ENCODE measurements around the gene ARF3. TPM values are rescaled to one million over a fixed set of nuclear protein-coding genes. Genes with fewer than 3 reads are reported as not detected.

Gene ARF3
- total RNA-seq (229 TPM), polyA plus RNA-seq (ENCODE audit: insufficient read depth, low read depth, low replicate concordance) (111 TPM)
- long read RNA-seq, donor 1, full-length matches to known transcripts, result 17 of 17 reads
- long read RNA-seq, donor 1, partial matches to known transcripts, result 0 of 17 reads
- long read RNA-seq, donor 1, other reads (novel, unspliced or antisense), result 0 of 17 reads
- long read RNA-seq, donor 2, full-length matches to known transcripts, result 37 of 37 reads
- long read RNA-seq, donor 2, partial matches to known transcripts, result 0 of 37 reads
- long read RNA-seq, donor 2, other reads (novel, unspliced or antisense), result 0 of 37 reads
- long read RNA-seq, donor 3, full-length matches to known transcripts, result 27 of 27 reads
- long read RNA-seq, donor 3, partial matches to known transcripts, result 0 of 27 reads
- long read RNA-seq, donor 3, other reads (novel, unspliced or antisense), result 0 of 27 reads
- long read RNA-seq, donor 4, full-length matches to known transcripts, result 36 of 36 reads
- long read RNA-seq, donor 4, partial matches to known transcripts, result 0 of 36 reads
- long read RNA-seq, donor 4, other reads (novel, unspliced or antisense), result 0 of 36 reads
- long read RNA-seq, donor 5, result 0 reads
- long read RNA-seq, donor 6, full-length matches to known transcripts, result 25 of 25 reads
- long read RNA-seq, donor 6, partial matches to known transcripts, result 0 of 25 reads
- long read RNA-seq, donor 6, other reads (novel, unspliced or antisense), result 0 of 25 reads
- long read RNA-seq, donor 7, full-length matches to known transcripts, result 25 of 64 reads
- long read RNA-seq, donor 7, partial matches to known transcripts, result 0 of 64 reads
- long read RNA-seq, donor 7, other reads (novel, unspliced or antisense), result 39 of 64 reads
- long read RNA-seq, donor 8, full-length matches to known transcripts, result 19 of 19 reads
- long read RNA-seq, donor 8, partial matches to known transcripts, result 0 of 19 reads
- long read RNA-seq, donor 8, other reads (novel, unspliced or antisense), result 0 of 19 reads
- long read RNA-seq, donor 9, full-length matches to known transcripts, result 19 of 19 reads
- long read RNA-seq, donor 9, partial matches to known transcripts, result 0 of 19 reads
- long read RNA-seq, donor 9, other reads (novel, unspliced or antisense), result 0 of 19 reads
- long read RNA-seq, donor 10, full-length matches to known transcripts, result 23 of 34 reads
- long read RNA-seq, donor 10, partial matches to known transcripts, result 11 of 34 reads
- long read RNA-seq, donor 10, other reads (novel, unspliced or antisense), result 0 of 34 reads

- H3K27ac ChIP-seq (ENCODE audit: low read depth in 2 of 2, low read length in 2 of 2), result peak within 1 kb of the TSS; percentile 81 to 82
- DNase-seq (peak; percentile 98), FAIRE-seq (no peak)
- peaks cover 6 to 12% (median 10%) of the 10 kb centered on the region in 3 donors for H3K4me1 ChIP-seq (ENCODE audit: control insufficient read depth in 2 of 3, insufficient read depth in 2 of 3, low read depth in 1 of 3, low read length in 3 of 3)
- H3K4me3 ChIP-seq (ENCODE audit: low read length in 3 of 3), result peak within 1 kb of the TSS; percentile 84 to 94 (median 91)
- H3K9me3 ChIP-seq (ENCODE audit: control insufficient read depth in 2 of 3, insufficient read depth in 1 of 3, low read length in 3 of 3), result no peaks in the 10 kb centered on the region
- no peaks in the 10 kb centered on the region for H3K27me3 ChIP-seq (ENCODE audit: control insufficient read depth, insufficient read depth, low read length)
- H3K9ac ChIP-seq (ENCODE audit: low read length in 3 of 3), result peak within 1 kb of the TSS; percentile 75 to 88 (median 77)
- H3K36me3 ChIP-seq (ENCODE audit: control insufficient read depth in 2 of 3, insufficient read depth in 3 of 3, low read length in 3 of 3), result peaks cover 0 to 9% (median 0%) of the 10 kb centered on the region in 3 donors
- intact Hi-C loops (cut with DNase I), result no loop called here
- TF ChIP-seq CTCF (IDR thresholded peaks at IDR 0.05; ENCODE audit: borderline replicate concordance, extremely low read depth, insufficient read depth), result no peak
Measured at GRCh38 chr12:48957141-48958048, at the start of gene ARF3. ARF3 (minus strand) TSS chr12:48957487; CDS start chr12:48941095, 16,392 bp downstream.

GRCh38 chr12:49000346-49000745 lies 43.1 kb upstream of the ARF3 start:
- H3K4me3 ChIP-seq (ENCODE audit: low read length in 3 of 3), result peak overlapping the region in 1 of 3 donors; percentile 30
- FAIRE-seq (no peak), DNase-seq (no peak)
- H3K9me3 ChIP-seq (ENCODE audit: control insufficient read depth in 2 of 3, insufficient read depth in 1 of 3, low read length in 3 of 3), result no peaks in the 10 kb centered on the region
- no peak for TF ChIP-seq CTCF (IDR thresholded peaks at IDR 0.05; ENCODE audit: borderline replicate concordance, extremely low read depth, insufficient read depth)
- peak overlapping the region in 1 of 3 donors; percentile 36 for H3K9ac ChIP-seq (ENCODE audit: low read length in 3 of 3)
- peaks cover 0 to 16% (median 5%) of the 10 kb centered on the region in 3 donors for H3K4me1 ChIP-seq (ENCODE audit: control insufficient read depth in 2 of 3, insufficient read depth in 2 of 3, low read depth in 1 of 3, low read length in 3 of 3)
- H3K27ac ChIP-seq (ENCODE audit: low read depth in 2 of 2, low read length in 2 of 2), result peak overlapping the region; percentile 2 to 27
- peaks cover 5 to 29% (median 15%) of the 10 kb centered on the region in 3 donors for H3K36me3 ChIP-seq (ENCODE audit: control insufficient read depth in 2 of 3, insufficient read depth in 3 of 3, low read length in 3 of 3)
- intact Hi-C loops (cut with DNase I), result no loop called here
- peaks cover 8% of the 10 kb centered on the region for H3K27me3 ChIP-seq (ENCODE audit: control insufficient read depth, insufficient read depth, low read length)
